Dedifferentiated amniotic fluid mesenchymal stem cell (primary cell): Measurements from ENCODE around the gene PHACTR4.
"Not testable (repeated sequence)": the region's sequence is repeated elsewhere in the genome, so short reads cannot be mapped to it uniquely, and the experiment has no call there.

Source experiments
- DNase-seq: peaks from one replicate; pipeline ENCODE4 v3.0.0-alpha.2; 2016; ENCODE audit errors: extremely low spot score

The PHACTR4 gene

GRCh38 chr1:28371010-28371377 lies 1.5 kb downstream of the PHACTR4 start:
- DNase-seq, result no peak

DNA sequence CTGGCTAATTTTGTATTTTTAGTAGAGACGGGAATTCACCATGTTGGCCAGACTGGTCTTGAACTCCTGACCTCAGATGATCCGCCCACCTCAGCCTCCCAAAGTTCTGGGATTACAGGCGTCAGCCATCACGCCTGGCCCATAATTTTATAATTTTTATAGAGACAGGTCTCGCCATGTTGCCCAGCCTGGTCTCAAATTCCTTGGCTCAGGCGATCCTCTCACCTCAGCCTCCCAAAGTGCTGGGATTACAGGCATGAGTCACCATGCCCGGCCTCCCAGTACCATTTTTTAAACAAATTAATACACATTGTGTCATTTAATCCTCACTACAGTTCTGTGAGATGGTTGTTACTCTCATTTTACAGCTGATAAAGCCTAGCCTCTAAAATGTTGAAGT lies 3.9 kb downstream of the PHACTR4 start:
- DNase-seq, result not testable (repeated sequence)

GRCh38 chr1:28374297-28374696 lies 4.8 kb downstream of the PHACTR4 start:
- peak; percentile 60 for DNase-seq

DNA sequence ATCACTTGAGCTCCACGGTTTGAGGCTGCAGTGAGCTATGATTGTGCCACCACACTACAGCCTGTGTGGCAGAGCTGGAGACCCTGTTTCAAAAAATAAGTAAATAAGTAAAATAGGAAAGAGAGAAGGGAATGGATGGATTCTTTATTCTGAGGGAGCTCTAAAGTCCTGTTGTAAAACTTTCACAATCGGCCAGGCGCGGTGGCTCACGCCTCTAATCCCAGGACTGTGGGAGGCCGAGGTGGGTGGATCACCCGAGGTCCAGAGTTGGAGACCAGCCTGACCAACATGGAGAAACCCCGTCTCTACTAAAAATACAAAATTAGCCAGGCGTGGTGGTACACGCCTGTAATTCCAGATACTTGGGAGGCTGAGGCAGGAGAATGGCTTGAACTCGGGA lies 6.1 kb downstream of the PHACTR4 start:
- DNase-seq, result not testable (repeated sequence)

- not testable (repeated sequence) for DNase-seq
Observed at GRCh38 chr1:28376195-28376594, 6.7 kb downstream of the PHACTR4 start.

DNA sequence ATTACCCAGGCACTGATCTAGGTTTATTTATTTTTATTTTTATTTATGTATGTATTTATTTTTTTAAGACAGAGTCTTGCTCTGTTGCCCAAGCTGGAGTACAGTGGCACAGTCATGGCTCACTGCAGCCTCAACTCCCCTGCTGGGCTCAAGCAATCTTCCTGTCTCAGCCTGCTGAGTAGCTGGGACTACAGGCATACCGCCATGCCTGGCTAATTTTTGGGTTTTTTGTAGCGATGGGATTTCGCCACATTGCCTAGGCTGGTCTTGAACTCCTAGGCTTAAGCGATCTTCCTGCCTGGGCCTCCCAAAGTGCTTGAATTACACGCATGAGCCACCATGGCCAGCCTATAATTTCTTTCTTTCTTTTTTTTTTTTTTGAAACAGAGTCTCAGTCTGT lies 9.4 kb downstream of the PHACTR4 start:
- no peak for DNase-seq

- no peak for DNase-seq
Observed at GRCh38 chr1:28380394-28380793, 10.9 kb downstream of the PHACTR4 start.

DNA sequence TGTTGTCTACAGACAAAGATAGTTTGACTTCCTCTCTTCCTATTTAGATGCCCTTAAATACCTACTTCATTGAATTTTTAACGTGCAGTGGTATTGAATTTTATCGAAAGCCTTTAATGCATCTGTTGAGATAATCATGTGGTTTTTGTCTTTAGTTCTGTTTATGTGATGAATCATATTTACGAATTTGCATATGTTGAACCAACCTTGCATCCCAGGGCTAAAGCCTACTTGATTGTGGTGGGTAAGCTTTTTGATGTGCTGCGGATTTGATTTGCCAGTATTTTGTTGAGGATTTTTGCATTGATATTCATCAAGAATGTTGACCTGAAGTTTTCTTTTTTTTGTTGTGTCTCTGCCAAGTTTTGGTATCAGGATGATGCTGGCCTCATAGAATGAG lies 14.2 kb downstream of the PHACTR4 start:
- not testable (repeated sequence) for DNase-seq

- peak; percentile 85 for DNase-seq
Observed at GRCh38 chr1:28392027-28392652, 22.6 kb downstream of the PHACTR4 start.

- DNase-seq, result no peak
Observed at GRCh38 chr1:28394136-28394535, 24.6 kb downstream of the PHACTR4 start.

- DNase-seq, result no peak
Observed at GRCh38 chr1:28395181-28395580, 25.6 kb downstream of the PHACTR4 start.

- DNase-seq, result no peak
Observed at GRCh38 chr1:28401760-28402159, 32.2 kb downstream of the PHACTR4 start.

- no peak for DNase-seq
Observed at GRCh38 chr1:28409090-28409489, 39.5 kb downstream of the PHACTR4 start.

DNA sequence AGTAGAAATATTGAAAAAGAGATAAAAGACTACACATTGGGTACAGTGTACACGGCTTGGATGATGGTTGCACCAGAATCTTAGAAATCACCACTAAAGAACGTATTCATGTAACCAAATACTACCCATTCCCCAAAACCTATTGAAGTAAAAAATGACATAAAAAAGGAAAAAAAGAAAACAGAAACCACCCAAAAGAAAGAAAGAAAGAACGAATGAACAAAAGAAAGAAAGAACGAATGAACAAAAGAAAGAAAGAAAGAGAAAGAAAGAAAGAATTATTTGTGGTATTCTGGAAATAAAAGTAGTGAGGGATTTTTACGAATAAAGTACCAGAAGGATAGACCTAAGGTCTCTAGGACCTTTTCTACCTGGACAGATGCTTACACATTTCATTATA lies 42.1 kb downstream of the PHACTR4 start:
- no peak for DNase-seq

DNA sequence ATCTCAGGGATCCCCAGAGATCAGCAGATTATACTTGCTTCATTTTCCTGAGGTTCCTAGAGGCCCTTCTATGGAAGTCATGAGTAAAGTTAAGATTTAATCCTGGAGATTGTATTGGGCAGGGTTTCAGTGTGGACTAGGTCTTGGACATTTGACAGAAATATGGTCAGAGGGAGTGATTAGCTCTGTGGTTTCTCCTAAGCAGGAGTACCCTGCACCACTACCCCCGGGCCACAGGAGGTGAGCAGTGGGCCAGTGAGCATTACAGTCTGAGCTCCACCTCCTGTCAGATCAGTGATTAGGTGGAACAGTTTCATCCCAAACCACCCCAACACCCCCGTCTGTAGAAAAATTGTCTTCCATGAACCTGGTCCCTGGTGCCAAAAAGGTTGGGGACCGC lies 43.2 kb downstream of the PHACTR4 start:
- DNase-seq, result no peak

DNA sequence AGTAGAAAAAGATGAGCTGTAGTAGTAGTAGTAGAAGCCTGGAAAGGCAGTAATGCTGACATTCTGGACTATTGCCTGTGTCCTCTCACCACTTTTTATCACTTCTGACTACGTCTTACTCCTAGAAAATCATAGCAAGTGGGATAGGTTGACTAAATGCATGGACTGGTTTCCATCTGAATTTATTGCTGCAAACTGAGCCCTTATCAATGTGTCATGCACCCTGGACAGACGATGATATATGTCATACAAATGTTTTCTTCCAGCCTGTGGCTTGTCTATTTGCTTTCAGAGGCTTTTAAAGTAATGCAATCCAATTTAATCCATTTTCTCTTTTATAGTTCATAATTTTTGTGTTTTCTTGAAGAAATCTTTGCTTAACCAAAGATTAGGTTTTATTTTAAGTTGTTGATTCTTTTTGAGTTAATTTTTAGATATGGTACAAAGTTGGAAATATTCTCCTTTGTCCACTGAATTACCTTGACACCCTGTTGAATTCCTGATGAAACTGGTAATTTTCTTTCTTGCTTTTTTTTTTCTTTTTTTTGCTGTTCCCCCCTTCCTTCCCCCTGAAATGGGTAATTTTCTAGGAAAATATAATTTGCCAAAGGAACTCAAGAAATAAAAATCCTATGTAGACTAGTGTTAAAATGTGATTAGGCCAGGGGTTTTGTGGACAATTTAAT lies 47.1 kb downstream of the PHACTR4 start:
- no peak for DNase-seq

DNA sequence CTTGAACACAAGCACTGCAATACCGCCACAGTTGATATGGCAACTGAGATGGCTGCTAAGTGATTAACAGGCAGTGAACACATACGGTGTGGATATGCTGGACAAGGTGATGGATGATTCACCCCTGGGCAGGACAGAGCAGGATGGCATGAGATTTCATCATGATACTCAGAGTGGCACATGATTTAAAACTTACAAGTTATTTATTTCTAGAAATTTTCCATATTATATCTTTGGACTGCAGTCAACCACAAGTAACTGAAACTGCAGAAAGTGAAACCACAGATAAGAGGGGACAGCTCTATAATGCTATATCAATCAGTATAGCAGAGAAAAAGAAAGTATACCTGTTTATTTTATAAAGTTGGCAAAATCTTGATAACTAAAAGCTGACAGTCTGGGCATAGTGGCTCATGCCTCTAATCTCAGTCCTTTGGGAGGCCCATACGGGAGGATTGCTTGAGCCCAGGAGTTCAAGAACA lies 47.9 kb downstream of the PHACTR4 start:
- peak; percentile 97 for DNase-seq

DNA sequence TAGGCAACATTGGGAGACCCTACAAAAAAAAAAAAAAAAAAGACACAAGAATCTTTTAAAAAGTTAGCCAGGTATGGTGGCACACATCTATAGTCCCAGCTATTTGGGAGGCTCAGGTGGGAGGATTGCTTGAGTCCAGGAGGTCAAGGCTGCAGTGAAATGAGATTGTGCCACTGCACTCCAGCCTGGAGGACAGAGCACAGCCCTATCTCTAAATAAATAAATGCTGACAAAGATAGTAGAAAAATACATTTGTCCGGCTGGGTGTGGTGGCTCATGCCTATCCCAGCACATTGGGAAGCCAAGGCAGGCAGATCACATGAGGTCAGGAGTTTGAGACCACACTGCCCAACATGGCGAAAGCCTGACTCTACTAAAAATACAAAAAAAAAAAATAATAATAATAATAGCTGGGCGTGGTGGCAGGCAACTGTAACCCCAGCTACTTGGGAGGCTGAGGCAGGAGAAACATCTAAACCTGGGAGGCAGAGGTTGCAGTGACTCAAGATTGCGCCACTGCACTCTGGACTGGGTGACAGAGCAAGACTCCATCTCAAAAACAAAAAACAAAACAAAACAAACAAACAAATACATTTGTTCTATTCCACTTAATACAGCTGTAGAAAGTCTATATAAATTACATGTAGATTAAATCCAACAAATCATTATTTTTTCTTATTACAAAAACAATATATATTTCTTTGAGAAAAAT lies 48.5 kb downstream of the PHACTR4 start:
- DNase-seq, result no peak

GRCh38 chr1:28421744-28422143 lies 52.2 kb downstream of the PHACTR4 start:
- DNase-seq, result no peak

GRCh38 chr1:28426831-28427230 lies 57.3 kb downstream of the PHACTR4 start:
- no peak for DNase-seq

DNA sequence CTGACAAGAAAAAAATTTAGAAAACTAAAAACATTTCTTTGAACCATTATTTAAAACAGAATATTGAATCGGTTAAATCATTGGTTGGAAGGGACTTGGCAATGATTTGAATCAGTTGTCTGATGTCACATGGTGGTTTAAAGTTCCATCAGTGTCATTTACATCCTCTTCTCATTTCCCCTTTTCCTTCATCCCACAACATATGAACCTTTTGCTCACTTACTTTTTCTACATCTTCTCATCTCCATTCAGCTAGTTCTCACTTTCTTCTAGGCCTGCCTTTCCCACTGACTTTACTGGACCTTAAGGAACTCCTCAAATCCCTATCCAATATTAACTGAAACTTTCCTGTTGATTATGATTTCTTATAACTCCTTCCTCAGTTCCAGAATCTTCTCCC lies 58.5 kb downstream of the PHACTR4 start:
- no peak for DNase-seq

- DNase-seq, result no peak
Observed at GRCh38 chr1:28428990-28429520, 59.5 kb downstream of the PHACTR4 start.
